ENCODE data around the gene CERS6.

CERS6 gene

GRCh38 chr2:168430431-168430830, 25.6 kb upstream of the CERS6 start:
- peak; percentile 79 for DNase-seq (ENCODE audit: low read depth)
- no peaks in the 10 kb centered on the region for H3K36me3 ChIP-seq (ENCODE audit: control insufficient read depth, insufficient read depth, low read length, severe bottlenecking)
- H3K4me1 ChIP-seq (ENCODE audit: control insufficient read depth, insufficient read depth, low read length) = peaks cover 8% of the 10 kb centered on the region
- H3K27me3 ChIP-seq (replicated peaks; ENCODE audit: control insufficient read depth, insufficient read depth, low read length) = peaks cover 6% of the 10 kb centered on the region
- no peaks in the 10 kb centered on the region for H3K9me3 ChIP-seq (ENCODE audit: control insufficient read depth, low read length)
- no peak overlapping the region for H3K9ac ChIP-seq (ENCODE audit: low read length)
- no peak overlapping the region for H3K4me3 ChIP-seq (ENCODE audit: low read length)

- Histone ChIP-seq H3K4me1 (ENCODE audit: control insufficient read depth, insufficient read depth, low read length) (peaks cover 8% of the 10 kb centered on the region), H3K4me3 (ENCODE audit: low read length) (no peak overlapping the region), H3K9ac (ENCODE audit: low read length) (no peak overlapping the region), H3K9me3 (ENCODE audit: control insufficient read depth, low read length) (no peaks in the 10 kb centered on the region), H3K36me3 (ENCODE audit: control insufficient read depth, insufficient read depth, low read length, severe bottlenecking) (no peaks in the 10 kb centered on the region), H3K27me3 (replicated peaks; ENCODE audit: control insufficient read depth, insufficient read depth, low read length) (peaks cover 6% of the 10 kb centered on the region)
- DNase-seq (ENCODE audit: low read depth) = no peak
Measured at GRCh38 chr2:168431301-168432024, 24.6 kb upstream of the CERS6 start.

- peaks cover 8% of the 10 kb centered on the region for H3K4me1 ChIP-seq (ENCODE audit: control insufficient read depth, insufficient read depth, low read length)
- H3K36me3 ChIP-seq (ENCODE audit: control insufficient read depth, insufficient read depth, low read length, severe bottlenecking) = no peaks in the 10 kb centered on the region
- DNase-seq (ENCODE audit: low read depth) = no peak
Measured at GRCh38 chr2:168432100-168432499, 24.0 kb upstream of the CERS6 start.

GRCh38 chr2:168432565-168433186, 23.4 kb upstream of the CERS6 start:
- Histone ChIP-seq H3K9ac (ENCODE audit: low read length) (no peak overlapping the region), H3K27me3 (replicated peaks; ENCODE audit: control insufficient read depth, insufficient read depth, low read length) (peaks cover 6% of the 10 kb centered on the region), H3K4me3 (ENCODE audit: low read length) (no peak overlapping the region), H3K4me1 (ENCODE audit: control insufficient read depth, insufficient read depth, low read length) (peaks cover 8% of the 10 kb centered on the region), H3K36me3 (ENCODE audit: control insufficient read depth, insufficient read depth, low read length, severe bottlenecking) (no peaks in the 10 kb centered on the region), H3K9me3 (ENCODE audit: control insufficient read depth, low read length) (no peaks in the 10 kb centered on the region)
- DNase-seq (ENCODE audit: low read depth) = no peak

More at GRCh38 chr2:168432100-168432499, 24.0 kb upstream of the CERS6 start:
- Histone ChIP-seq H3K4me3 (ENCODE audit: low read length) (no peak overlapping the region), H3K27me3 (replicated peaks; ENCODE audit: control insufficient read depth, insufficient read depth, low read length) (peaks cover 6% of the 10 kb centered on the region), H3K9ac (ENCODE audit: low read length) (no peak overlapping the region), H3K9me3 (ENCODE audit: control insufficient read depth, low read length) (no peaks in the 10 kb centered on the region)

GRCh38 chr2:168433527-168433926, 22.5 kb upstream of the CERS6 start:
- peaks cover 8% of the 10 kb centered on the region for H3K4me1 ChIP-seq (ENCODE audit: control insufficient read depth, insufficient read depth, low read length)
- peaks cover 6% of the 10 kb centered on the region for H3K27me3 ChIP-seq (replicated peaks; ENCODE audit: control insufficient read depth, insufficient read depth, low read length)
- H3K9ac ChIP-seq (ENCODE audit: low read length) = no peak overlapping the region
- DNase-seq (ENCODE audit: low read depth) = no peak
- H3K9me3 ChIP-seq (ENCODE audit: control insufficient read depth, low read length) = no peaks in the 10 kb centered on the region
- no peaks in the 10 kb centered on the region for H3K36me3 ChIP-seq (ENCODE audit: control insufficient read depth, insufficient read depth, low read length, severe bottlenecking)
- H3K4me3 ChIP-seq (ENCODE audit: low read length) = no peak overlapping the region

- no peak overlapping the region for H3K4me3 ChIP-seq (ENCODE audit: low read length)
- no peaks in the 10 kb centered on the region for H3K36me3 ChIP-seq (ENCODE audit: control insufficient read depth, insufficient read depth, low read length, severe bottlenecking)
- no peak overlapping the region for H3K9ac ChIP-seq (ENCODE audit: low read length)
- peak; percentile 20 for DNase-seq (ENCODE audit: low read depth)
- H3K27me3 ChIP-seq (replicated peaks; ENCODE audit: control insufficient read depth, insufficient read depth, low read length) = peaks cover under 1% of the 10 kb centered on the region
- no peaks in the 10 kb centered on the region for H3K9me3 ChIP-seq (ENCODE audit: control insufficient read depth, low read length)
- peaks cover 8% of the 10 kb centered on the region for H3K4me1 ChIP-seq (ENCODE audit: control insufficient read depth, insufficient read depth, low read length)
Measured at GRCh38 chr2:168434146-168434545, 21.9 kb upstream of the CERS6 start.

GRCh38 chr2:168436840-168437239, 19.2 kb upstream of the CERS6 start:
- DNase-seq (ENCODE audit: low read depth) = no peak
- no peak overlapping the region for H3K9ac ChIP-seq (ENCODE audit: low read length)
- H3K36me3 ChIP-seq (ENCODE audit: control insufficient read depth, insufficient read depth, low read length, severe bottlenecking) = no peaks in the 10 kb centered on the region
- no peaks in the 10 kb centered on the region for H3K4me1 ChIP-seq (ENCODE audit: control insufficient read depth, insufficient read depth, low read length)
- no peaks in the 10 kb centered on the region for H3K27me3 ChIP-seq (replicated peaks; ENCODE audit: control insufficient read depth, insufficient read depth, low read length)
- no peak overlapping the region for H3K4me3 ChIP-seq (ENCODE audit: low read length)
- H3K9me3 ChIP-seq (ENCODE audit: control insufficient read depth, low read length) = no peaks in the 10 kb centered on the region

GRCh38 chr2:168438553-168438952, 17.5 kb upstream of the CERS6 start:
- Histone ChIP-seq H3K9ac (ENCODE audit: low read length) (no peak overlapping the region), H3K36me3 (ENCODE audit: control insufficient read depth, insufficient read depth, low read length, severe bottlenecking) (no peaks in the 10 kb centered on the region), H3K4me3 (ENCODE audit: low read length) (no peak overlapping the region), H3K4me1 (ENCODE audit: control insufficient read depth, insufficient read depth, low read length) (no peaks in the 10 kb centered on the region), H3K27me3 (replicated peaks; ENCODE audit: control insufficient read depth, insufficient read depth, low read length) (no peaks in the 10 kb centered on the region), H3K9me3 (ENCODE audit: control insufficient read depth, low read length) (no peaks in the 10 kb centered on the region)
- DNase-seq (ENCODE audit: low read depth) = no peak

GRCh38 chr2:168439536-168439935, 16.5 kb upstream of the CERS6 start:
- Histone ChIP-seq H3K9me3 (ENCODE audit: control insufficient read depth, low read length) (peaks cover 1% of the 10 kb centered on the region), H3K9ac (ENCODE audit: low read length) (no peak overlapping the region), H3K4me3 (ENCODE audit: low read length) (no peak overlapping the region), H3K27me3 (replicated peaks; ENCODE audit: control insufficient read depth, insufficient read depth, low read length) (no peaks in the 10 kb centered on the region), H3K4me1 (ENCODE audit: control insufficient read depth, insufficient read depth, low read length) (no peaks in the 10 kb centered on the region), H3K36me3 (ENCODE audit: control insufficient read depth, insufficient read depth, low read length, severe bottlenecking) (no peaks in the 10 kb centered on the region)
- DNase-seq (ENCODE audit: low read depth) = peak; percentile 52

GRCh38 chr2:168441214-168441872, 14.7 kb upstream of the CERS6 start:
- Histone ChIP-seq H3K9me3 (ENCODE audit: control insufficient read depth, low read length) (peaks cover 4% of the 10 kb centered on the region), H3K27me3 (replicated peaks; ENCODE audit: control insufficient read depth, insufficient read depth, low read length) (no peaks in the 10 kb centered on the region), H3K36me3 (ENCODE audit: control insufficient read depth, insufficient read depth, low read length, severe bottlenecking) (no peaks in the 10 kb centered on the region), H3K4me1 (ENCODE audit: control insufficient read depth, insufficient read depth, low read length) (no peaks in the 10 kb centered on the region), H3K9ac (ENCODE audit: low read length) (no peak overlapping the region), H3K4me3 (ENCODE audit: low read length) (no peak overlapping the region)
- DNase-seq (ENCODE audit: low read depth) = no peak

GRCh38 chr2:168443818-168444217, 12.3 kb upstream of the CERS6 start:
- Histone ChIP-seq H3K9me3 (ENCODE audit: control insufficient read depth, low read length) (peaks cover 4% of the 10 kb centered on the region), H3K4me1 (ENCODE audit: control insufficient read depth, insufficient read depth, low read length) (no peaks in the 10 kb centered on the region), H3K36me3 (ENCODE audit: control insufficient read depth, insufficient read depth, low read length, severe bottlenecking) (no peaks in the 10 kb centered on the region), H3K9ac (ENCODE audit: low read length) (no peak overlapping the region), H3K4me3 (ENCODE audit: low read length) (no peak overlapping the region), H3K27me3 (replicated peaks; ENCODE audit: control insufficient read depth, insufficient read depth, low read length) (no peaks in the 10 kb centered on the region)
- no peak for DNase-seq (ENCODE audit: low read depth)

Data from adipocyte (in vitro differentiated cells).